ENCODE results near the gene ACOT11. TPM values are rescaled to one million over a fixed set of nuclear protein-coding genes. Genes with fewer than 3 reads are reported as not detected.

The ACOT11 gene
- total RNA-seq, 4 donors from 2014 or later = 27.1 to 93.0 (median 70.5) TPM

DNA sequence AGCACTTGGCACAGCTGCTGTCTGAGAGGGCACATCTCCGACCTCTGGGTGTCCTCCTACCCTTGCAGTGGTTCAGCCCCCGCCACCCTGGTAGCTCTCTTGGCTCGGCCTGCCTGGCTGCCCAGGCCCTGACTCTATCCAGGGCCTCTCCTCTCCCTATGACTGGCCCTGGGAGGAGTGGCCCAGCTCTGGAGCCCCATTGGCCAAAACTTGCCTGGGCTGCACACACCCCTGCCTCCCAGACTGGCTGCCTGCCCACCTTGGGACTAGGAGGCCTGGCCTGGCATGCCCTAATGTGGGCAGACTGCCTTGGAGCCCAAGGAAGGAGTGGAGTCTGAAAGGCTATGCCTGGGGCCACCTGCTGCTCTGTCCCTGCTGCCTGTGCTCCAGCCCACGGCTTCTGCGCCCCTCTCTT is 33.6 kb downstream of the ACOT11 start:
- H3K4me1 ChIP-seq = peaks cover 27 to 44% of the 10 kb centered on the region in 2 donors
- intact Hi-C loops (cut with DNase I) = no loop called here

DNA sequence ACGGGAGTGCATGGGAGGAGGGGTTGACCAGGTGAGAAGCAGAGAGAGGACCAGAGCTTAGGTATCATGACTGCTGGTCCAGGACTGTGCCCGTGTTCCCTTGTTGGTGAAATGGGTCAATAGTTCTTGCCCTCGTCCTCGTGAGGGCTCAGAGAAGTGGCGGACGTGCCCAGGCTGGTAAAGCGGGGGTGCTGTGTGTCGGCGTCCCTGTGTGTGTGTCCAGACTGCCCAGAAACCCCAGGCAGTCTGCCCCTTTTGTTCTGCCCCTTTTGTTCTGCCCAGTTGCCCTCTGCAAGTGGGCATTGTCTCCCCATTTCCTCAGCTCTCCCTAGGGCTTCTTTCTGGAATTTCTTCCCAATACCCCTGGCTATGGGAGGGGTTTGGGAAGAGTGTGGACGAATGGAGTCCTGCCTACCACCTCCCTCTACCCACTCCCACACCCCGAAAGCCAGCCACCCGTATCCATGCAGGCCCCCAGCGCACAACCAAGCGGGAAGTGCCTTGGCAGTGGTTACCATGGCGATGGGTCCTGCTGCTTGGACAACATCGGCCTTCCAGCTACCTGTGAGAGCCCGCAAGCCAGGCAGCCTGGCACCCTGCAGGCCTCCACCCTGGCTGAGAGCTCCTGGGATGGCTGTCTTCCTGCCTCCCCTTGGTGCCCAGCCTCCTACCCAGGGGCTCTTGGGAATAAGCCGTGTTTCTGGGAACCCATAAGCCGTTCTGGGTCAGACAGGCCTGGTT is 34.7 kb downstream of the ACOT11 start:
- Histone ChIP-seq H3K4me1 (peaks cover 23 to 41% of the 10 kb centered on the region in 2 donors), H3K4me3 (replicated peaks in 1 of 3) (no peak overlapping the region), H3K27ac (peak overlapping the region; percentile 84 to 95 (median 94)), H3K36me3 (no peaks in the 10 kb centered on the region), H3K27me3 (no peaks in the 10 kb centered on the region), H3K9me3 (no peaks in the 10 kb centered on the region)
- WGBS, 2 donors = 41 to 50% methylated on average over 16 of the region's 19 CpGs
- DNase-seq = peak; percentile 89
- no peak for TF ChIP-seq CTCF (IDR thresholded peaks at IDR 0.05)
- no peak for TF ChIP-seq POLR2A (IDR thresholded peaks at IDR 0.05)
- intact Hi-C loops (cut with DNase I) = no loop called here

More for the DNA sequence above, 33.6 kb downstream of the ACOT11 start:
- TF ChIP-seq POLR2A (IDR thresholded peaks at IDR 0.05) = peak in 1 of 2 donors; percentile 88
- TF ChIP-seq CTCF (IDR thresholded peaks at IDR 0.05) = no peak
- Histone ChIP-seq H3K27ac (peak overlapping the region; percentile 84 to 95 (median 94)), H3K9me3 (no peaks in the 10 kb centered on the region), H3K4me3 (replicated peaks in 1 of 3) (no peak overlapping the region), H3K27me3 (no peaks in the 10 kb centered on the region), H3K36me3 (no peaks in the 10 kb centered on the region)
- 33% methylated on average over 4 of the region's 5 CpGs; no CpG with 5 or more reads in 1 of the 2 donors for whole genome bisulfite sequencing, 2 donors
- DNase-seq = peak; percentile 99 to 100

- Histone ChIP-seq H3K27me3 (no peaks in the 10 kb centered on the region), H3K4me1 (peaks cover 19 to 35% of the 10 kb centered on the region in 2 donors), H3K27ac (peak overlapping the region in 2 of 3 donors; percentile 94 to 95), H3K36me3 (no peaks in the 10 kb centered on the region), H3K4me3 (replicated peaks in 1 of 3) (no peak overlapping the region), H3K9me3 (no peaks in the 10 kb centered on the region)
- DNase-seq = no peak
- no peak for TF ChIP-seq POLR2A (IDR thresholded peaks at IDR 0.05)
- no peak for TF ChIP-seq CTCF (IDR thresholded peaks at IDR 0.05)
- WGBS, 2 donors = 73 to 100% methylated on average over 1 to 3 of the region's 3 CpGs
- intact Hi-C loops (cut with DNase I) = no loop called here
These were observed 35.3 kb downstream of the ACOT11 start for GRCh38 chr1:54583307-54583686.

GRCh38 chr1:54583871-54584270 is 35.8 kb downstream of the ACOT11 start:
- no peaks in the 10 kb centered on the region for H3K36me3 ChIP-seq
- TF ChIP-seq CTCF (IDR thresholded peaks at IDR 0.05) = no peak
- TF ChIP-seq POLR2A (IDR thresholded peaks at IDR 0.05) = no peak
- peaks cover 19 to 34% of the 10 kb centered on the region in 2 donors for H3K4me1 ChIP-seq
- no peak for DNase-seq
- H3K27ac ChIP-seq = peak overlapping the region in 1 of 3 donors; percentile 95
- intact Hi-C loops (cut with DNase I) = no loop called here
- no peaks in the 10 kb centered on the region for H3K27me3 ChIP-seq
- H3K4me3 ChIP-seq (replicated peaks in 1 of 3) = no peak overlapping the region
- WGBS, 2 donors = 78 to 100% methylated on average over 1 to 2 of the region's 2 CpGs
- H3K9me3 ChIP-seq = no peaks in the 10 kb centered on the region

GRCh38 chr1:54584575-54584974 is 36.5 kb downstream of the ACOT11 start:
- intact Hi-C loops (cut with DNase I) = no loop called here
- WGBS, 2 donors = 96 to 99% methylated on average over 15 to 17 of the region's 17 CpGs
- H3K27ac ChIP-seq = no peak overlapping the region
- H3K27me3 ChIP-seq = no peaks in the 10 kb centered on the region
- peaks cover 19 to 28% of the 10 kb centered on the region in 2 donors for H3K4me1 ChIP-seq
- no peak overlapping the region for H3K4me3 ChIP-seq (replicated peaks in 1 of 3)
- H3K9me3 ChIP-seq = no peaks in the 10 kb centered on the region
- no peak for DNase-seq
- H3K36me3 ChIP-seq = no peaks in the 10 kb centered on the region
- no peak for TF ChIP-seq POLR2A (IDR thresholded peaks at IDR 0.05)
- no peak for TF ChIP-seq CTCF (IDR thresholded peaks at IDR 0.05)

Measured in thyroid gland (tissue), 4 donors.